ENCODE results near the gene SLC1A1. TPM values are rescaled to one million over a fixed set of nuclear protein-coding genes. Genes with fewer than 3 reads are reported as not detected.

The SLC1A1 gene
- total and polyA plus RNA-seq, 11 donors = 1.0 to 4.6 (median 1.9) TPM

- TF ChIP-seq POLR2A (IDR thresholded peaks at IDR 0.05) (no peak), CTCF (IDR thresholded peaks at IDR 0.05) (no peak)
- peaks cover 0 to 8% (median 0%) of the 10 kb centered on the region in 12 donors for H3K4me1 ChIP-seq
- no peak overlapping the region for H3K27ac ChIP-seq
- 78 to 85% (median 82%) methylated on average over 2 of the region's 2 CpGs for WGBS, 4 donors
- H3K27me3 ChIP-seq = no peaks in the 10 kb centered on the region
- intact Hi-C loops (cut with DNase I) = no loop called here
- H3K4me3 ChIP-seq = no peak overlapping the region
- ATAC-seq (no peak), DNase-seq (no peak)
- peaks cover 0 to 15% (median 8%) of the 10 kb centered on the region in 9 donors for H3K36me3 ChIP-seq
- no peaks in the 10 kb centered on the region for H3K9me3 ChIP-seq
Observed at GRCh38 chr9:4579001-4579400, 88.7 kb downstream of the SLC1A1 start.

GRCh38 chr9:4581035-4581760 lies 90.9 kb downstream of the SLC1A1 start:
- no peak for DNase-seq
- Histone ChIP-seq H3K4me3 (no peak overlapping the region), H3K9me3 (no peaks in the 10 kb centered on the region), H3K36me3 (peaks cover 0 to 24% (median 3%) of the 10 kb centered on the region in 9 donors), H3K27ac (no peak overlapping the region), H3K4me1 (peaks cover 0 to 8% (median 0%) of the 10 kb centered on the region in 12 donors), H3K27me3 (no peaks in the 10 kb centered on the region)
- 72 to 82% (median 78%) methylated on average over 2 of the region's 2 CpGs for WGBS, 4 donors
- intact Hi-C loops (cut with DNase I) = no loop called here
- no peak for ATAC-seq
- TF ChIP-seq POLR2A (IDR thresholded peaks at IDR 0.05) (no peak), CTCF (IDR thresholded peaks at IDR 0.05) (no peak)

- no peak for ATAC-seq
- TF ChIP-seq CTCF (IDR thresholded peaks at IDR 0.05) (no peak), POLR2A (IDR thresholded peaks at IDR 0.05) (no peak)
- intact Hi-C loops (cut with DNase I) = no loop called here
- H3K27me3 ChIP-seq = no peaks in the 10 kb centered on the region
- H3K36me3 ChIP-seq = peaks cover 0 to 18% (median 1%) of the 10 kb centered on the region in 9 donors
- peaks cover 0 to 8% (median 0%) of the 10 kb centered on the region in 12 donors for H3K4me1 ChIP-seq
- no peaks in the 10 kb centered on the region for H3K9me3 ChIP-seq
- DNase-seq = no peak
- WGBS, 4 donors = 74 to 88% (median 85%) methylated on average over 1 of the region's 1 CpG
- no peak overlapping the region for H3K4me3 ChIP-seq
- H3K27ac ChIP-seq = no peak overlapping the region
Observed at GRCh38 chr9:4581861-4582565, 91.7 kb downstream of the SLC1A1 start.

- ATAC-seq (no peak), DNase-seq (no peak)
- H3K36me3 ChIP-seq = peaks cover 0 to 16% (median 0%) of the 10 kb centered on the region in 9 donors
- no peak overlapping the region for H3K27ac ChIP-seq
- H3K9me3 ChIP-seq = no peaks in the 10 kb centered on the region
- H3K4me3 ChIP-seq = no peak overlapping the region
- no peaks in the 10 kb centered on the region for H3K27me3 ChIP-seq
- WGBS, 4 donors = 89 to 93% (median 91%) methylated on average over 11 to 12 of the region's 12 CpGs
- intact Hi-C loops (cut with DNase I) = no loop called here
- TF ChIP-seq POLR2A (IDR thresholded peaks at IDR 0.05) (no peak), CTCF (IDR thresholded peaks at IDR 0.05) (no peak)
- H3K4me1 ChIP-seq = peaks cover 0 to 8% (median 0%) of the 10 kb centered on the region in 12 donors
Observed at GRCh38 chr9:4583001-4583400, 92.7 kb downstream of the SLC1A1 start.

Data from heart left ventricle (tissue), 16 donors.